Caco-2 (cell line): ENCODE data around the gene RUNX1. TPM values are rescaled to one million over a fixed set of nuclear protein-coding genes. Genes with fewer than 3 reads are reported as not detected.
"Not testable (repeated sequence)": the region's sequence is repeated elsewhere in the genome, so short reads cannot be mapped to it uniquely, and the experiment has no call there.

Experiments used
- BruUV-seq: library from RNA; stranded (reverse); fragments of 400-500 nt; replicated peaks from 2 replicates; lab custom pipeline; 2021; lab: Mats Ljungman, UMichigan
- CTCF ChIA-PET: fragments of 300-600 bp; sonication (Branson Sonifier 250); formaldehyde crosslinking; loops from one replicate; lab custom pipeline; 2022; ENCODE audit warnings: antibody characterized with exemption; lab: Charles Lee
- POLR2A ChIA-PET: fragments of 300-600 bp; sonication (Branson Sonifier 250); formaldehyde crosslinking; loops from one replicate; lab custom pipeline; 2022; ENCODE audit warnings: antibody characterized with exemption; lab: Charles Lee
- DNase-seq, 2 experiments: peaks; one replicate each; pipeline versions ENCODE4 v3.0.0 to v3.0.0-alpha.2; 2020 to 2022
- H3K27me3 ChIP-seq: replicated peaks from 2 replicates; pipeline ENCODE4 v1.6.0; 2011; ENCODE audit warnings: low read length; ENCODE audit not compliant: control insufficient read depth, insufficient read depth
- H3K36me3 ChIP-seq: 2 replicates; pipeline ENCODE4 v1.5.1; 2011; ENCODE audit warnings: low read length; ENCODE audit not compliant: control insufficient read depth, insufficient read depth
- H3K4me1 ChIP-seq: fragments of 250-450 bp; sonication (Bioruptor Pico); 2 replicates; pipeline ENCODE4 v1.5.1; 2020; ENCODE audit warnings: mild to moderate bottlenecking
- H3K4me3 ChIP-seq: 2 replicates; pipeline ENCODE4 v1.5.1; 2011; ENCODE audit warnings: low read depth, mild to moderate bottlenecking, control low read depth, low read length
- H3K9me3 ChIP-seq: fragments of 250-450 bp; sonication (Bioruptor Pico); 2 replicates; pipeline ENCODE4 v1.5.1; 2020; ENCODE audit warnings: mild to moderate bottlenecking, moderate library complexity
- H3K27ac Mint-ChIP-seq: one replicate; pipeline ENCODE4 v1.8.0; 2022; ENCODE audit warnings: mixed read lengths; ENCODE audit not compliant: unreplicated experiment
- H3K27me3 Mint-ChIP-seq: one replicate; pipeline ENCODE4 v1.8.0; 2022; ENCODE audit warnings: mixed read lengths; ENCODE audit not compliant: insufficient read depth, unreplicated experiment
- H3K36me3 Mint-ChIP-seq: one replicate; pipeline ENCODE4 v1.8.0; 2022; ENCODE audit warnings: mild to moderate bottlenecking, mixed read lengths; ENCODE audit not compliant: insufficient read depth, unreplicated experiment
- H3K4me1 Mint-ChIP-seq: one replicate; pipeline ENCODE4 v1.8.0; 2022; ENCODE audit warnings: low read depth, mixed read lengths; ENCODE audit not compliant: unreplicated experiment
- H3K4me3 Mint-ChIP-seq: one replicate; pipeline ENCODE4 v1.8.0; 2022; ENCODE audit warnings: mild to moderate bottlenecking, moderate library complexity, mixed read lengths; ENCODE audit not compliant: unreplicated experiment
- H3K9me3 Mint-ChIP-seq: one replicate; pipeline ENCODE4 v1.8.0; 2022; ENCODE audit warnings: mixed read lengths; ENCODE audit not compliant: unreplicated experiment
- CTCF ChIP-seq, 2 experiments: fragments of 200-600 bp in 1 of 2; IDR thresholded peaks; 1 replicate in 1 of 2; 2 replicates in 1 of 2; pipeline versions ENCODE4 v1.5.1 to v1.8.0; 2011 to 2022; ENCODE audit warnings: antibody characterized with exemption in 1 of 2, control low read depth in 1 of 2, inconsistent platforms in 1 of 2, low read depth in 1 of 2, low read length in 1 of 2, mild to moderate bottlenecking in 1 of 2, moderate library complexity in 1 of 2; ENCODE audit not compliant: insufficient read depth in 1 of 2, severe bottlenecking in 1 of 2, unreplicated experiment in 1 of 2
- intact Hi-C: fragments of 100-400 bp; cut with micrococcal nuclease; formaldehyde crosslinking; loops from one replicate; pipeline ENCODE4 v1.10.0; 2022; ENCODE audit not compliant: unreplicated experiment
- total RNA-seq: library from RNA; stranded (reverse); gene quantifications from 2 replicates; pipeline ENCODE4 v1.2.3, GENCODE V29; 2022

RUNX1 gene
- total RNA-seq, 1 experiment from 2014 or later = 11.7 TPM

DNA sequence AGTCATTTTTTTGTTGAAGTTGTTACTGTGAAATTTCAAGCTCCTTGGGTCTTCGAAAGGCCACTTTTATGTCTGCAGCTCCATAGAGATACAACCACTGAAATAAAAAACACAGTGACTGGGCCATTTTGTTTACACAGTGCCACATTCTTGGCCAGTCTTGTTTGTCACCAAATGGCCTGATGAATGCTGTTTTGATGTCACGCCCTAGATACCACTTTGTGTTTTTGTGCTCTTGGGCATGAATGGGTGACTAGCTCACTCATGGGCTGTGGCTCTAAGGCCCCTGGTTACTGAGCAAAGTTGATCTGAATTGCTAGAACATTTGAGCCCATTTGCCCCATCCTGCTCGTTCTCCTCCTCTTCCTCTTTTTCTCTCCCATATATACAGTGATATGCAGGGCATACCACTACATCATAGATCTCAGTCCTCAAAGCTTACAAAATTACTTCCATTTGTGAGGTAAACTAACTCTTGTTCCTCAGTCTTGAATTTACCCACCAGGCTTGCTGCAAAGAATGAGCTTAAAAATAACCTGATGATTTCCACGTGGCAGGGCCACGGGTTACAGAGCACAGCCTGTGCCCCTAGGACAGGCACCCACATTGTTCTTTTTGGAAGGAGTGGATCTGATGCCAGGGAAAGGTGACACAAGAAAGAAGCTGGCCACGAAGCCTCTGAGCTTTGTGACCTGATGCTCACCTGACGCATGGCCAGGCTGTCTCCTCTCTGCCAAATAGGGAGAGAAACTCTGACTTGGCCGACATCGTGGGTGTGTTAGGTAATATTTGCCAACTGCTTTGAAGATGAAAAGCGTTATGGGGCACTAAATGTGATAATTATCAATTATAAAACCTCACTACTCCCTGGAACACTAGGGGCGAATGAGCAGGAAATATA is 92.4 kb downstream of the RUNX1 start:
- no peak for DNase-seq
- no peak for TF ChIP-seq CTCF (IDR thresholded peaks at IDR 0.05; ENCODE audit: insufficient read depth in 1 of 2, low read depth in 1 of 2, low read length in 1 of 2, severe bottlenecking in 1 of 2, unreplicated experiment in 1 of 2)
- no peaks in the 10 kb centered on the region for H3K36me3 ChIP-seq
- no peak overlapping the region for H3K4me3 ChIP-seq
- peaks cover 5% of the 10 kb centered on the region for H3K27me3 Mint-ChIP-seq
- ChIA-PET CTCF (no interaction called here), POLR2A (no interaction called here)
- intact Hi-C loops = no loop called here
- H3K4me1 ChIP-seq = no peaks in the 10 kb centered on the region
- H3K27ac Mint-ChIP-seq = no peak overlapping the region
- BruUV-seq = no TSS peak
- no peaks in the 10 kb centered on the region for H3K4me1 Mint-ChIP-seq
- H3K4me3 Mint-ChIP-seq = no peak overlapping the region
- no peaks in the 10 kb centered on the region for H3K27me3 ChIP-seq
- H3K9me3 ChIP-seq = no peaks in the 10 kb centered on the region
- H3K9me3 Mint-ChIP-seq = no peaks in the 10 kb centered on the region
- H3K36me3 Mint-ChIP-seq = no peaks in the 10 kb centered on the region

- intact Hi-C loops = no loop called here
- CTCF ChIA-PET = no interaction called here
- H3K9me3 Mint-ChIP-seq = no peaks in the 10 kb centered on the region
Observed at GRCh38 chr21:34953950-34954349, 95.2 kb downstream of the RUNX1 start.

GRCh38 chr21:34952701-34953100 is 96.4 kb downstream of the RUNX1 start:
- no TSS peak for BruUV-seq
- POLR2A ChIA-PET = no interaction called here
- H3K27ac Mint-ChIP-seq = no peak overlapping the region

More at GRCh38 chr21:34953950-34954349, 95.2 kb downstream of the RUNX1 start:
- Mint-ChIP-seq H3K27ac (no peak overlapping the region), H3K4me1 (no peaks in the 10 kb centered on the region), H3K4me3 (no peak overlapping the region), H3K27me3 (no peaks in the 10 kb centered on the region), H3K36me3 (no peaks in the 10 kb centered on the region)
- no peak overlapping the region for H3K4me3 ChIP-seq
- no peaks in the 10 kb centered on the region for H3K9me3 ChIP-seq
- H3K36me3 ChIP-seq = no peaks in the 10 kb centered on the region
- H3K4me1 ChIP-seq = no peaks in the 10 kb centered on the region
- BruUV-seq = no TSS peak
- no peak for TF ChIP-seq CTCF (IDR thresholded peaks at IDR 0.05; ENCODE audit: insufficient read depth in 1 of 2, low read depth in 1 of 2, low read length in 1 of 2, severe bottlenecking in 1 of 2, unreplicated experiment in 1 of 2)
- no peak for DNase-seq
- no peaks in the 10 kb centered on the region for H3K27me3 ChIP-seq
- POLR2A ChIA-PET = no interaction called here

GRCh38 chr21:34951868-34952267 is 97.2 kb downstream of the RUNX1 start:
- H3K36me3 Mint-ChIP-seq, POLR2A ChIA-PET, intact Hi-C loops, H3K4me1 Mint-ChIP-seq, H3K27ac Mint-ChIP-seq, H3K9me3 Mint-ChIP-seq, H3K27me3 ChIP-seq, DNase-seq, H3K4me1 ChIP-seq, H3K9me3 ChIP-seq, CTCF ChIA-PET, H3K36me3 ChIP-seq, H3K27me3 Mint-ChIP-seq, H3K4me3 Mint-ChIP-seq, H3K4me3 ChIP-seq, BruUV-seq: not testable (repeated sequence)

More at GRCh38 chr21:34952701-34953100, 96.4 kb downstream of the RUNX1 start:
- Histone ChIP-seq H3K9me3 (no peaks in the 10 kb centered on the region), H3K36me3 (no peaks in the 10 kb centered on the region), H3K27me3 (no peaks in the 10 kb centered on the region), H3K4me1 (no peaks in the 10 kb centered on the region), H3K4me3 (no peak overlapping the region)
- Mint-ChIP-seq H3K27me3 (no peaks in the 10 kb centered on the region), H3K4me1 (no peaks in the 10 kb centered on the region), H3K9me3 (no peaks in the 10 kb centered on the region), H3K4me3 (no peak overlapping the region), H3K36me3 (no peaks in the 10 kb centered on the region)
- CTCF ChIA-PET = no interaction called here
- intact Hi-C loops = no loop called here
- DNase-seq = no peak
- TF ChIP-seq CTCF (IDR thresholded peaks at IDR 0.05; ENCODE audit: insufficient read depth in 1 of 2, low read depth in 1 of 2, low read length in 1 of 2, severe bottlenecking in 1 of 2, unreplicated experiment in 1 of 2) = no peak
